ENCODE measurements around the gene MARK3.

DNA sequence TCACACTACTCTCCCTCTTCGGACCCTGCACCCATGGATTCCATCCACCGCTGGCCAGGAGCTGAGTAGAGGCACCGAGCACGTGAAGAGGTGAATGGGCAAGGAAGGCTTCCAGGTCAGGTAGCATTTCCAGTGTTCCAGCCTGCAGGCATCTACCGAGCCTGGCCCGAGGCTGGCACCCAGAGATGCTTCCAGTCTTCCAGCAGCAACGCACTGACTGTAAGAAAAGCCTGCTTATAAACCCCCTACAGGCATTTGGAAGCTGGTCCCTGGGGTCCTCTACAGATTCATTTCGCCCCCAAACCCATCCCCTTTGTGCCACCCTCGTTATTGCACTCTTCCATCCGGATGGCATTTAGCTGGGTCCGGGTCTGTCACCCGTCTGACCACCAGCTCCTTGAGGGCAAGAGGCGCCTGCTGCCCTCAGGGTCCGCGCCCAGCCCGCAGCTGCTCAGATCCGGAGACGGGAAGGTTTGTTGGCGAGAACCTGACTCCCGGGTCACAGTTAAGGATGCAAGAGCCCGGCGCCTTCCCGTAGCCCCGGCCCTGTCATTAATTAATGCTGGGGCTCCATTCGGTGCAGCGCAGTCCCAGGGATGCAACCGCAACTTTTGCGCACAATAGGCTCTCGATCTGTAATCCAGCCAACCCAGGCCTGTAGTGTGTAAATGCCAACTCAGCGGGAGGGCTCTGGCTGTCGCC, 614 bp upstream of the MARK3 start:
- TF ChIP-seq CTCF (IDR thresholded peaks at IDR 0.05; ENCODE audit: insufficient read depth, low read depth, low read length) (no peak), EZH2 (IDR thresholded peaks at IDR 0.05; ENCODE audit: insufficient read depth, low read length) (no peak)
